Measurements from ENCODE around the gene IFRD2.

DNA sequence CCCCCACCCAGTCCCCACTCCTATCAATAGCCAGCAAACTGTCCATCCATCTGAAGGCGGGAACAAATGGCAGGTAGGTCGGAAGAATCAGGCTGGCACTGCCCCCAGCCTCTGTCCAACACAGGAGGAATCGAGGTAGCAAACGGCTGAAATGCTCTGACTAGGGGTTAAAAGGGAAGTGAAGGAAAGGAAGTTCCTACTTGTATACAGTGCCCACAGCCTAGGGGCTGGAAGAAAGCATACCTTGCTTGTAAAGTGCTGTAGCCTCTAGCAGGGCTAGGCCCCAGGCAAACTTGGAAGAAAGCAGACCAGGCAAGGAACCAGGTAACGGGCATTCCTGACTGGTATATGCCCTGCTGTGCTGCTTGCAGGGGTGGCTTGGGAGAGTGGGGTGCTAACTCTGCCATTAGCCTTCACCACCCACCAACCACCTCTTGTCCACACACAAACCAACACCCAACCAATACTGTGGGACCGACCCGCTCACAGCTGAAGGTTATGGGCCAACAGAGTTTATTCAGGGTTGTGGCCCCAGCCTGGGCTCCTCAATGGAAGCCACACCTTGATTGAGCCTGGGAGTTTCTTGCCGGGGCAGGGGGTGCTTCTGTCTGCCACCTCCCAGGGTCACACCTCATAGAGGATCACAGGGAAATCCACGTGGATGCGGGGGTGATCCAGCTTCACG lies 33.4 kb upstream of the IFRD2 start:
- TF ChIP-seq POLR2AphosphoS5 (IDR thresholded peaks at IDR 0.05; ENCODE audit: low read depth, low read length): no peak
- TF ChIP-seq FOXJ3 (CRISPR knock-in tag; IDR thresholded peaks at IDR 0.05; ENCODE audit: borderline replicate concordance): no peak
- TF ChIP-seq POLR2A (IDR thresholded peaks at IDR 0.05; ENCODE audit: insufficient read depth in 1 of 2, low read depth in 2 of 2, low read length in 2 of 2): no peak
- no peak for TF ChIP-seq EP300 (IDR thresholded peaks at IDR 0.05; ENCODE audit: low read depth in 2 of 2, low read length in 2 of 2)
- TF ChIP-seq EP300 (CRISPR knock-in tag; IDR thresholded peaks at IDR 0.05; ENCODE audit: borderline replicate concordance): no peak
- no peak for TF ChIP-seq RAD21 (CRISPR knock-in tag; IDR thresholded peaks at IDR 0.05)
- no peak for TF ChIP-seq BCL3 (CRISPR knock-in tag; IDR thresholded peaks at IDR 0.05)
- no peak for TF ChIP-seq PAX8 (CRISPR knock-in tag; IDR thresholded peaks at IDR 0.05; ENCODE audit: borderline replicate concordance)
- TF ChIP-seq, protein P1, sequence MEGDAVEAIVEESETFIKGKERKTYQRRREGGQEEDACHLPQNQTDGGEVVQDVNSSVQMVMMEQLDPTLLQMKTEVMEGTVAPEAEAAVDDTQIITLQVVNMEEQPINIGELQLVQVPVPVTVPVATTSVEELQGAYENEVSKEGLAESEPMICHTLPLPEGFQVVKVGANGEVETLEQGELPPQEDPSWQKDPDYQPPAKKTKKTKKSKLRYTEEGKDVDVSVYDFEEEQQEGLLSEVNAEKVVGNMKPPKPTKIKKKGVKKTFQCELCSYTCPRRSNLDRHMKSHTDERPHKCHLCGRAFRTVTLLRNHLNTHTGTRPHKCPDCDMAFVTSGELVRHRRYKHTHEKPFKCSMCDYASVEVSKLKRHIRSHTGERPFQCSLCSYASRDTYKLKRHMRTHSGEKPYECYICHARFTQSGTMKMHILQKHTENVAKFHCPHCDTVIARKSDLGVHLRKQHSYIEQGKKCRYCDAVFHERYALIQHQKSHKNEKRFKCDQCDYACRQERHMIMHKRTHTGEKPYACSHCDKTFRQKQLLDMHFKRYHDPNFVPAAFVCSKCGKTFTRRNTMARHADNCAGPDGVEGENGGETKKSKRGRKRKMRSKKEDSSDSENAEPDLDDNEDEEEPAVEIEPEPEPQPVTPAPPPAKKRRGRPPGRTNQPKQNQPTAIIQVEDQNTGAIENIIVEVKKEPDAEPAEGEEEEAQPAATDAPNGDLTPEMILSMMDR (CRISPR knock-in tag; IDR thresholded peaks at IDR 0.05): no peak
- no peak for TF ChIP-seq ZNF318 (CRISPR knock-in tag; IDR thresholded peaks at IDR 0.05)
- TF ChIP-seq CBX2 (IDR thresholded peaks at IDR 0.05; ENCODE audit: low read depth, low read length): no peak
- TF ChIP-seq CBX2 (CRISPR knock-in tag; IDR thresholded peaks at IDR 0.05; ENCODE audit: low read depth): no peak
- TF ChIP-seq HES4 (CRISPR knock-in tag; IDR thresholded peaks at IDR 0.05; ENCODE audit: borderline replicate concordance): no peak
- TF ChIP-seq TCF12 (IDR thresholded peaks at IDR 0.05): no peak
- TF ChIP-seq TCF12 (CRISPR knock-in tag; IDR thresholded peaks at IDR 0.05): no peak

Data from HepG2 (cell line).